NCI-H345 (cell line): ENCODE results near the gene LINGO1.

Experiments
- DNase-seq: peaks from one replicate; lab custom pipeline; 2025; lab: John Stamatoyannopoulos, UW

Gene LINGO1

GRCh38 chr15:77571741-77572140, 61.0 kb downstream of the LINGO1 start:
- DNase-seq, result no peak

- no peak for DNase-seq
Measured at GRCh38 chr15:77571181-77571580, 61.5 kb downstream of the LINGO1 start.

- DNase-seq, result no peak
Measured at GRCh38 chr15:77569729-77570125, 63.0 kb downstream of the LINGO1 start.

- DNase-seq, result no peak
Measured at GRCh38 chr15:77568973-77569728, 63.6 kb downstream of the LINGO1 start.

GRCh38 chr15:77568014-77568972, 64.4 kb downstream of the LINGO1 start:
- no peak for DNase-seq

GRCh38 chr15:77567202-77567601, 65.5 kb downstream of the LINGO1 start:
- DNase-seq, result no peak

GRCh38 chr15:77566092-77566491, 66.6 kb downstream of the LINGO1 start:
- DNase-seq, result no peak

- no peak for DNase-seq
Measured at GRCh38 chr15:77565378-77565915, 67.3 kb downstream of the LINGO1 start.

- DNase-seq, result no peak
Measured at GRCh38 chr15:77564938-77565337, 67.8 kb downstream of the LINGO1 start.

GRCh38 chr15:77564341-77564740, 68.4 kb downstream of the LINGO1 start:
- DNase-seq, result no peak

- DNase-seq, result no peak
Measured at GRCh38 chr15:77563623-77564156, 69.0 kb downstream of the LINGO1 start.
